Stimulated activated CD8-positive, alpha-beta memory T cell treated with anti-CD3 and anti-CD28 coated beads, Interleukin-2, amount 100 ng/mL, for 1 hour (primary cell): ENCODE data around the gene RBM20.
A peak's percentile ranks its signal among the peaks of the same experiment; 100 is the strongest.

Experiments
- DNase-seq, 2 donors: peaks; one replicate each; pipeline ENCODE4 v3.0.0-alpha.2; 2020; ENCODE audit warnings: low read depth in 2 of 2

Gene RBM20

DNA sequence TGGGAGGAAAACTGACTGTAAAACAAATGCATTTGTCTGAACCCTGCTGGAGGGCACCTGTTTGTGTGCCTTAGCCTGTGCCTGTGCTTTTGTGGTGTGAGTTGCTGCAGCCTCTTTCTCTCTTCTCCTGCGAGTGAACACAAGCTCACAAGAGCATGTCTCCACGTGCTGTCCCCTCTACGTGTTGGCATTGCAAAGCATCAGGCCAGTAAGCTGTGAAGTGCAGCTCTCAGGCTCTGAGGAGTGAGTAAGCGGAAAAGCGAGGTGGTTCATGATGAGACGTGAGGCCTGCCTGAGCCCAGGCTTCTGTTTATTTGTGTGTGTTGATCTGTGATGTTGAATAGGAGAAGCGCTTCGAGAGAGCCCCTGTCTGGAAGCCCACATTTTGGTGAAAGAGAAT is 142.0 kb downstream of the RBM20 start:
- no peak for DNase-seq

DNA sequence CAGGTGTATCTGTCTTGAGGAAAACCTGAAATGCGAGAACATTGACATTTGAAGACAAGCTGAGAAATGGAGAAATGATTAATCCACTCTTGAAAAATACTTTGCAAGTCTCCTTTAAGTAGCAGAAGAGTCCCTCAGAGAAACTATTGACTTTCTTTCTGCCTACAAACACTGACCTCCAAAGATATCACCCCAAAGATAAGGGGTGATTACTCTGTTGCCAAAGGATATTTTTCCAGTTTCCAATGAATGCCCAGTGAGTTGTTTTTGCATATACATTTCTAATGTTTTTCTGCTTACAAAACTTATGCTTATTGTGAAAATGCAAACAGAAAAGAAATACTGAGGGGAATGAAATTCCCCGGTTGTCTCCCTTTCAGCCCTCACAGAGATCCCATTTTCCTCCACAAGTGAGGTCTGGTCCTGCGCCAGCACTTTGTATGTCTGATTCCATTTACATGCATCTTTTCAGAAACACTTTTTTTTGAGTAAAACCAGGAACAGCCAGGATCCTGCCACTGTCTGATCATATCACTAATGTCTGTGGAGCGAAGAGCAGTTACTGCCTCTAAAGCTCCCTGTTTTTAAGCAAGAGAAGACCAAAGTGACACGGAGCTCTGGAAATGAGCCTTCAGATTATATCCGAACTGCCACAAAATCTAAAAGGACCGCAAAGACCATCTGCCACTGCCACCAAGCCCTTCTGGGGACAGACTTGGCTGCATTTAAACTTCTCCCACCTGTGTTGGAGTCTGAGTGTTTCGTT is 144.7 kb downstream of the RBM20 start:
- no peak for DNase-seq

DNA sequence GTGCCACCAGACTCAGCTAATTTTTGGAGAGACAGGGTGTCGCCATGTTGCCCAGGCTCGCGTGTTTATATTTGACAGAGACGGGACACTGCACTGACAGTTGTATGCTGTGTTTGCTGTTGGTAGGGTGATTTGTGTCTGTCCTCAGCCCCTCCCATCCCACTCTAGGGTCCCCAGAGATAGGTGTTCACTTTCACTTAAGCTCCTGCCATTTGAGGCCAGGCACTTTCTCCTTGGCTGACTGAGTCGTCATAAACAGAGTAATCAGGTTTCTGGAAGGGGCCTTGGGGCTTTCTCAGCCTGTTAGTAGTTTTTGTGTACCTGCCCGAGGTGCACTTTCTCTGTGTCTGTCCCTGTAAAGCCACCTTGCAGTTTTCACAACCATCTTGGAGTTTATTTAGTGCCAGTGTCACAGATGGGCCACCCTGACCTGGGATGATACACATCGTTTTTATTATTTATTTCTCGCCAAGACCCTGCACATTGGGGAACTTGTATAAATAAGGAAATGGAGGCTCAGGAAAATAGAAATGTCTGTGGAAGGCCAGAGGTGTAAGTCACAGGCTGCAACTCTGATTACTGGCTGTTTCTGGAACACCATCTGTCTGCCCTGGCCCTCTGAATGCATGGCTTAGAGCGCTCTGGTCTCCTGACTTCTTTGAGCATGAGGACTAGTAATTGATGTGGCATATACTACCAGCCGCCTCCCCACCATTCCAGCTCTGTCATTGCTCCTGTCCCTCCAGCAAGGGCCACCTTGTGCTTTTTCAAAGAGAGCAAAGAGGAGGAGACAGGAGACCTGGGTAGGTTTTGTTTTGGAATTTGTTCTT is 145.7 kb downstream of the RBM20 start:
- no peak for DNase-seq

DNA sequence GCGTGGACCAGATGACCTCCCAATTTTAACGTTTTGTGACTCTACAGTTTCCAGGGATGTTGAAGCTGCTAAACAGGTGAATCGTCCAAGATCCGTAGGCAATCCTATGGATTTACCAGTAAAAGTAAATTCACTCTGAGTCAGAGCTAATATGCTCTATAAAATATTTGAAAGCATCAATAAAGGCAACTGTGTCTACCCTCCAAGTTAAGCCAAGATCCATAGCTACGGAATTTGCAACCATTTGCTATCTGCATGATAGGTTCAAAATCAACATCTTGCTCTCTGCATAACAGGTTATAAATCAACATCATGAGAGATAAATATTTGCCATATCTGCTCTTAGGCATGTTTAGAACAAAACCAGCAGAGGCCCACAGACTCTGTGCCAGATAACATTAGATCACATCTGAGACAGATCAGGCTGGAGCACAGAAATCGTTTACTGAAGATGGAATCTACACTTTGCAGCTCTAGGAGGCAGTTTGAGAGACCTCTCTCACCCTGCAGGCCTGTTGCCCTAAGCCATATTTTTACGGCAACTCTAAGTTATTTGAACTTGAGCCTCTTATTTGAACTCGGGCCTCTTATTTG is 146.9 kb downstream of the RBM20 start:
- no peak for DNase-seq

DNA sequence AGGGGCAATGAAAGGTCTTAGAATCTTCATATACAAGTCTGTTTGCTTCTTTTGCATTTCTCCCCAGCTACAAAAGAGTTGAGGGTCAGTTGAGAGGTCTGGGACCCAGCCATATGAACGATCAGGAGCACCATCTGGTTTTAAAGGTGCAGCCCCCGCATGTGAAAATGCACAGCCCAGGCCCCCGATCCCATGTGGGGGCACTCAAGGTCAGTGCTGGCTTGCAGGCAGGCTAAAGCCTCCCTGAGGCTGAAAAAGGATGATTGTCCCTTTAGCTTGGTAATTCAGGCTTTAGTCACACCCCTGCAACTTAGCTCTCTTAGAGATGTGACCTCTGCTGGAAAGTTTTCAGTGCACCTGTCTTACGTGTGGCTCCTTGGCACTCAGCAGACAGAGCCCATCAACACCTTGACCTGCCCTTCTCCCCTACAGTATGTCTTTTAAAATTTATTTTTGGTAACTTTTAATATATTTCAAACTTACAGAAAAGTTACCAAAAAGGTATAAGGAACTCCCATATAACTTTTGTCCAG is 147.5 kb downstream of the RBM20 start:
- no peak for DNase-seq

DNA sequence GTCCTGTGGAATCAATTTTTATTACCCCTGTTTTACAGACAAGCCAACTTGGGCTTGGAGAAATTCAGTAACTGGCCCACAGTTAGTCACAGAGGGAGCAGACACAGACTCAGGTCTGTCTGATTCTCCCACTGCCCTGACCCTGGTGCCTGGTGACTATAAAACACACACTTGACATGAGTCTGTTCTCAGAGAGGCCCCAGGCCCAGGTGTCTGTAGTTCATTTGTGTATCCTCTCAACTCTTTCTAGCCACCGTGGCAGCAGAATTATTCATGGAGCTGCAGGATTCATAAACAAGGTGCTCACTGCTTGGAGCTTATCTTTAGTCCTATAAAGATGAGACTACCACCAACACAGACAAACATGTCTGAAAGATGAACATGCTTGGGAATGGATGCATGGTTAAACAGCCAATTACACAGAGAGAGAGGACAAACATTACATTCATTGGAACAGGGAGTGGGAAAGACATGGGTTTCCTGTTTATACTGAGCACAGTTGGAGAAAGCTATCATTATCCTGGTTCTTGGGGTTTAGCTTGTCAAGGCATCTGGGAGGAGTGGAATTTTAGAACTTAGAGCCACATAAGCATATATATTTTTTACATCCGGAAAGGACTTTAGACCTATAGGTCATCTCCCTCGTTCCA is 148.5 kb downstream of the RBM20 start:
- DNase-seq, result no peak

DNA sequence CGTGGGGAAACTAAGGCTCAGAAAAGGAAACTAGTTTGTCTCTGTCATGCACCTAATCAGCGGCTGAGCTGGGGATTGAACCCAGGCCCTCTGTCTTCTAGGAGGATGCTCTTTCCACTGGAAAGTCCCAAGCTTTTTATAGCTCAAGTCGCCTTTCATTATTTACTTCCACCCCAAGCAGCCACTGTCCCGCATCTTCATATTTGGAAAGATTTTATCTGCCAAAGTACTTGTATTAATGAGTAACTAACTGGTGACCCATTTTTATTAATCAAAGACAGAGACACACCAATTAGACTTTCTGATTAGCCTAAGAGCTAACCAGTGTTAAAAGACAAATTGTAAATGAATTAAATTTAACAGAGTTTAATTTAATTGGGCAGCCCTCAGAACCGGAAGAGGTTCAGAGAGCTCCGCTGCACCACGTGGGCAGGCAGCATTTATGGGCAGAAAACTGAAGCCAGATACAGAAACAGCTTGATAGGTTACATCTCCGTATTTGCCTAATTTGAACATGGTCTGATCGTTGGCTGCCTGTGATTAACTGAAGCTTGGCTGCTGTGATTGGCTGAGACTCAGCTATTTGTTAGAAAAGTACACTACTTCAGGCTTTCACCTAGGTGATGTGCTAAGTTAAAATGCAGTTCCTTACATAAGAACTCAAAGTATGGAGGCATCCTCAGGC is 149.1 kb downstream of the RBM20 start:
- DNase-seq, result no peak

DNA sequence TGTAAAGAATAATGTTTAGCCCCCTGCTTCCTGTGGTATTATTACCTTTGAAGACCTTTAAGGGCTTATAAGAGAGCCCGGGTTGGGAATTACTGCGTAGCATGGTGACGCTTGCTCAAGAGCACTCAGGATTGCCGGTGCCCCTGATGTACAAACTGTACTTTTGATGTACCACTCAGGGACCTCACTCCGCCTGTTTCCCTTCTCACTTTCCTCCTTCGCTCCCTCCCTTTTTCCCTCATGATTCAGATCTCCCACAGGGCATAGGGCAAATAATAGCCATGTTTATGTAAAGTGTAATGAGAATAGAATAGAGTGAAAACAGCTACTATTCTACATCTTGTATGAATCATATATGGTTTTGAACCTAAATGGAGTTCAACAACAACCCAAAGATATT is 149.8 kb downstream of the RBM20 start:
- DNase-seq, result no peak

DNA sequence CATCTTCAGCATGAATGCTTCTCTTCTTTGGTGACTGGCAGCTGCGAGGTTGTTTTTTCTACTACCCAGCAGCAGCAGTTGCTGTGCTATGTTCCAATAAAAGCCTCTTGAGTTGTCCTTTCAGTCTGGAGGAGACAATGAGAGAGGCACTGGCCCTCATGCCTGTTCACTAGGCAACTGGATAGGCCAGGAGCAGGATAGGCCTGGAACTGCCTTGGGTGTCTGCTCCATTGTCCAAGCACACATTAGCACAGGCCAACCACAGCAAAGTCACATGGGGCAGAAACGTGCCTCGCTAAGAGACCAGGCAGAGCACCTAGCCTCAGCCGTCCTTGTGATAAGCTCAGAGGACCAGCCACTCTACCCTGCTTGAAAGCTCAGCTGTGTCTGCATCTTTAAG is 150.7 kb downstream of the RBM20 start:
- DNase-seq, result no peak

DNA sequence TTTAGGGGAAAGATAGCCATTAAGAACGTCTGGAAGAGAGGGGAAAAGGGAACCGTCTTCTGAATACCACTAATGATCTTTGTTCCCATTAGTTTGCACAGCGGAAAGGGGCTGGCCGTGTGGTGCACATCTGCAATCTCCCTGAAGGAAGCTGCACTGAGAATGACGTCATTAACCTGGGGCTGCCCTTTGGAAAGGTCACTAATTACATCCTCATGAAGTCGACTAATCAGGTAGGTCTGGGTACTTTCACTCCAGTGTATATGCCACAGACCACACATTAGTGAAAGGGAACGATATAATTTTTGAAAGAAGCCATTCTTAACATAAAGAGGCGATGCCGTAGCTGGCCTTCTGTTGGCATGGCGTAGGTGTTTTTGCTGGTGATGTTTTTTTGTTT is 153.3 kb downstream of the RBM20 start:
- no peak for DNase-seq

DNA sequence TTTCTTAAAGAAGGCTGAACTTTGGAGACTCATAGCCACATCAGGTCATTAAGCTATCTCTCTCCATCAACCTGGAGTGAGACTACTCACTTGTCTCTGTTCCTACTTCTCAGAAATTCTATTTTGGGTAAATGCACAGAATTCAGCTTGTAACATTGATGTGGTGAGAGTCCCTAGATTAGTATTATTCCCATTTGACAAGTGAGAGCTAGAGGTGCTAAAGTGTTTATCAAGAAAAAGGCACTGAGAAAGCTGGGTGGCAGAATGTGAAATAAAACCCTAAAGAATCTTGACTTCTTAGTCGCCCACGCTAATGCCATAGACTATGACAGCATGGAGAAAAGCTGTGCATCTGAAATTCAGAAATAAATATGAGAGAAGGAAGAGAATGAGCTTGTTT is 154.2 kb downstream of the RBM20 start:
- no peak for DNase-seq

DNA sequence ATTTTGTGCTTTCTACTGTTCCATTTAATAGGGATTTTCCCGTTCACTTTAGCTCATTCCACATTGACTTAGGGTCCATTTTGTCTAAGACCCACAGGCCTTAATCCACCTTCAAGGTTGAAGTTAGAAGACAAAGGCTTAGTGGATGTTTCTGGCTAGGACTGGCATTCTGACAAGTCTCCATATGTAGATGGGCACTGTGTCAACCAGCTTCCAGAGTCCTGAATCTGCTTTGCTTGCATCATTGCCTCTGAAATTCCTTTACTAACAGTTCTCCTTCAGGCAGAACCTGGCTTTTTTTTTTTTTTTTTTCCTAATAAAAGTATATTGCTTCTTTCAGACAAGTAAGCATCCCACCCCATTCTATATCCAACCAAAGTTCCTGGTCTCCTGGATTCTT is 158.0 kb downstream of the RBM20 start:
- DNase-seq, result no peak

DNA sequence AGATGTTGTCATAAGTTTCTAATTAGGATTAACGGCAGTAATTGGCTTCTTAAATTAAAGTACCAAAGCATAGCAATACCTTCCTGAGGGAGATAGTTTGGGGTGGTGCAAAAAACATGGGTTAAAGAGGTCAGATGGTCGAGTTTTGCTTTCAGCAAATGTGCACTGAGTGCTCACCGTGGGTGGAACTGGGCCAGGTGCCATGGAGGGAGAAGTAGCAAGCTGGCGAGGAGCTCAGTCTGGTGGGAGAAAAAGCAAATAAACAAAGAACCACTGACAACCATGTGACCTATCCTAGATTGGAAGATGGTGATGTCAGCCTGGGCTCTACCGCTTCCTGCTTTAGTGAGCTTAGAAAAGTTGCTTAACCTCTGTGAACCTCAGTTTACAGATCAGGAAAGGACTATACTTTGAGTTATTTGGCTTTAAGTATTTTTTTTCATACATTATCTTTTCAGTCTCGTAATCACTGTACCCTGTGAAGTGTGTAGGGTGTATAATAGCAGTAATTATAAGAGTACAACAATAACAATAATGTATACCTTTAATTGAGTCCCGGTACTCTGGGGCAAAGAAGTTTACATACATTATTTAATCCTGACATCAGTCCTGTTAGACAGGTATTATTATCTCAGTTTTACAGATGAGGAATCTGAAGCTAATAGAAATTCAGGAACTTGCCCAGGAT is 158.6 kb downstream of the RBM20 start:
- peak; percentile 2 to 13 for DNase-seq

DNA sequence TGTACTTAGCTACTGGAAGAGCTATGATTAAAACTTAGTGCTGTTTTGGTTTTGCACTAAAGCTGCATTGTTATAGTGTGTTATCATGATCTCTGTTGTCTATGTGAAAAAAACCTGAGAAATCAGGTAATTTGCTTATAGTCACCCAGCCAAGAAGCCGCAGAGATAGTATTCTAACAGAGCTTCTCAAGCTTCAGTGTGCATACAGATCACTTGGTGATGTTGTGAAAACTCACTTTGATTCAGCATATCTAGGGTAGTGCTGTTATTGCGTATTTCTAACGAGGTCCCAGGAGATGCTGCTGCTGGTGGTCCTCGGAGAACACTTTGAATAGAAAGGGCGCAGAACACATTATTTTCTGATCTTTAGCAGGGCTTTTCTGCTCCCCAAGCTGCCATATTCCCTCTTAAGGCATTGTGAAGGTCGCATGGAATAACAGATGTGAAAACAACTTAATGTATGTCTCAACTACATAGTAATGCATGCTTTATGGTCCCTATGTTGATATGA is 159.2 kb downstream of the RBM20 start:
- no peak for DNase-seq

DNA sequence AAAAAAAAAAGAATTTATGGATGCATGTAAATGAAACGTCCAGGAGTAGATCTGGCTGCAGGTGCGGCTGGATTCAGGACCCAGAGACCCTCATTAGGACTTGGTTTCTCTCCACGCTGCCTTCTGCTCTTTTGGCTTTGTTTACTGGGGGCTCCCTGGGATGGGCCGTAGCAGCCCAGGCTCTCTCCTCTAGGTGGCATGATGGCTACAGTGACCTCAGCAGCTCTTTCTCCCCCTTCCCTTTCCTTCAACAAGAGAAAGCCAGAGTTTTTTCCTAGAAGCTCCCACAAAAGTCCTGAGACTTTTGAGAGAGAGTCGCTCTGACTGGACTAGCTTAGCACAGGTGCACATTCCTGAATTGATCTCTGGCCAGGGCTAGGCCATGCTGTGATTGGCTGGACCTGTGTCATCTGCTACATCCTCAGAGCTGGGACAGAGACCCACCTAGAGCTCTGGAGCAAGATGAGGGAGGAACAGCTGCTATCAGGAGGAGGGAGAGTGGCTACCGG is 159.7 kb downstream of the RBM20 start:
- DNase-seq, result peak; percentile 2 to 5

DNA sequence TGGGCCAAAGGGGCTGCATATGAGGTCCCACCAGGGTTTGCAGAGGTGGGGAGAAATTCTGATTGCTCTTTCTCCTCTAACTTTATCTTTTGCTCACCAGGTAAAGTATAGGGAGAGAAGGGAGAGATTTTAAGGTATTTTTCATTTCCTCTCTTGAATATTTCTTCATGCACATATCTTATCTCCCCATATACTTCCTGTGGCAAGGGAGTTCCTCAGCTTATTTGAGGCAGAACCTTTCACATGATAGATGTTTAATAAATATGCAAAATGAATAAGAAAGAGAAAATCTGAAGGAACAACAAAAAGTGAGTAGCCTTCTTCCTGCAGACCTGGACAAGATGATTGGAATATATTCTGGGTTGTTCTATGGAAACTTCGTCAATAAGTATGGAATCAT is 160.2 kb downstream of the RBM20 start:
- DNase-seq, result no peak

DNA sequence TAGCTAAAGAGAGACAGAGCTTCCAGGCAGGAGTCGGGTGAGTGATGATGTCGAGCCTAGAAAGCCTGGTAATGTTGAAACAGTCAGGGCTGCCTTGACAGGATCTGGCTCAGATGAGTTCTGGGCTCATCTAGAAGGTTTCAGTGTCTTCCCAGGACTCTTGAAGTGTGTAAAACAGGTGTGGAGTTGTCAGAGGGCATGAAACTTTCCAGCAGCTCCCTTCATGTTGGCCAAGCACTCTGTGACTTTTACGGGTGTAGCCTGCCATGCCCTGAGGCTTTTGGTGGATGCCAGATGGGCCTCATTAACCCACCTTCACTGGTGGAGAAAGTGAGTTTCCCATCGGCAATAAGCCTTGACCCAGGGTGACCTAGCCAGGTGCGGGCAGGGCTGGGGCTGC is 161.2 kb downstream of the RBM20 start:
- DNase-seq, result no peak

DNA sequence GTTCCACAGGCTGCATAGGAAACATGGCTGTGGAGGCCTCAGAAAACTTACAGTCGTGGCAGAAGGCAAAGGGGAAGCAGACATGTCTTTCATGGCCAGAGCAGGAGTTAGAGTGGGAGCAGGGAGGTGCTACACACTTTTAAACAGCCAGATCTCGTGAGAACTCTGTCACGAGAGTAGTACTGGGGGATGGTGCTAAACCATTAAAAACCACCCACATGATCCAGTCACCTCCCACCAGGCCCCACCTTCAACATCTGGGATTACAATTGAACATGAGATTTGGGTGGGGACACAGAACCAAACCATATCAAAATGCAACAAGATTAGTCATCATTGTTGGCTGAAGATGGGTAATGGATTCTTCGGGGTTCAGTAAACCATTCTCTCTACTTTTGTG is 162.2 kb downstream of the RBM20 start:
- DNase-seq, result no peak

DNA sequence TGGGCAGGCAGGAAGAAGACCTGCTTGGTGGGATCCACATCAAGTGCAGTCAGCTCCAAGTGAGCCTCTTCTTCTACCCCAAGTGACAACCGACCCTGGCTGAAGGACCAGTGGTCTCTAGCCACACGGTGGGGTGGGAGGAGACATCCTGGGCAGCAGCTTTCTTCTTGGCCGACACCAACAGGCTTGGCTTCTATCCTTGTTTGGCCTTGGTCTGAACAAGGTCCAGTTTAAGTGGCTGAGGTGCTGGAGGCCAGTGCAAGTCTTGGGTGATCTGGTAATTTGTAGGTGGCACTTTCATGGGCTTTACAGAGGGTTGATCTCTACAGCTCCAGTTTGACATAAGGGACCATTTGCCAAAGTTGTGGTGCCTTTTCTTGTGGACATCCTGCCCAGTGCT is 164.0 kb downstream of the RBM20 start:
- no peak for DNase-seq

DNA sequence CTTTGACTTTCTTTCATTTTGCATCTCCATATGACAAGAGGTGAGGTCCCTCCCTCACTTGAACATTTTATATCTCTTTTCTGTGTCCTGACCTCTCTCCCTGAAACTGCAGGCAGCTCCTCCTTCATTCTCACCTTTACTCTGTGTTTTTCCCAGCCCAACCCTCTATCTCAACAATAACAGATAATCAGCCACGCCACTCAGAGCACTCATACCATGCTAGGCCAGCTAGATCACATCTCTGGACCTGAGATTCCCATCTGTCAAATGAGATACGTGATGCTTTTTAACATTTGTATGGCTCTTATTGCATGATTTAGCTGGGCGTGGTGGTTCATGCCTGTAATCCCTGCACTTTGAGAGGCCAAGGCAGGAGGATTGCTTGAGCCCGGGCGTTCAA is 164.5 kb downstream of the RBM20 start:
- no peak for DNase-seq

DNA sequence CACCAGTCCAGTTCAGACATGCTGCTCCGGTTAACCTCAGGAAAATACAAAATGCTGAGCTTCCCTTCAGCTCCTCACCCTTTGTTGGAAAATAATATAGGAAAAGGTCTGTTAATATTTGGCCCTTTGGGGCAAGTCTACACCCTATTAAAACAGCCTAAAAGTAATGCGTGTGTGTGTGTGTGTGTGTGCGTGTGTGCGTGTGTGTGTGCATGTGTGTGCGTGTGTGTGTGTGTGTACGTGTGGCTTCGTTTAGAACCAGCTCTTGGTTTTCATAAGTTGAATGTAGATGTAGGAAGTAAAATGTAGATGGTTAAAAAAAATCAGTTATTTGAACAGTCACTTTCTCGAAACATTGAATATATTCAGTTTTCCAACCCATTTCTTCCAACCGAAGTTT is 166.5 kb downstream of the RBM20 start:
- no peak for DNase-seq
